Dedifferentiated amniotic fluid mesenchymal stem cell (primary cell): ENCODE measurements around the gene CFAP20DC.
"Not testable (repeated sequence)": the region's sequence is repeated elsewhere in the genome, so short reads cannot be mapped to it uniquely, and the experiment has no call there.

Experiments used
- DNase-seq: peaks from one replicate; pipeline ENCODE4 v3.0.0-alpha.2; 2016; ENCODE audit errors: extremely low spot score

Gene CFAP20DC

DNA sequence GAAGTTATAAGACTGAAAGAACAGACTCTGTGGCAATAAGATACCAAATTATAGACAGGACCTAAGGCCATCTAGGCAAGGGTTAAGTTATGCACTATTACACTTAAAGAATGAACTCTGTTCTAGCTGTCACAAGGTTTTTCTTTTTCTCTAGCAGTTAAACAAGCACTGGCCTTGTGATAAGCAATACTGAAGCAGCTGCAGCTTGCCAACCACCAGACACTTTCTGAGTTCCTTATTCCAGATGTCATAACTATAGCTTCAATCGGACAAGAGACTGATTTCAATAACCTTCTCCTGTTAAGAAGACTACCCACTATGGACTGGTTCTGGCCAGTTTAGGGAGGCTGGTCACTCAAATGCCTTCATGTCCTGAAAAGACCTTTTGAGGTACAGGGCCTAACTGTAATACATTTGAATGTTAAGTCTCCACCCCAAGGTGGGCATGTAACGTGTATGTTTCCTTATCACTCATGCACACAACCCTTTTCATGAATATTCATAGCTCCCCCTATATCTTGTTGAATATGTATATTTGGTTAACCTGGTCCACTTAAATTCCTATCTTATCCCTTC, 85.8 kb downstream of the CFAP20DC start:
- no peak for DNase-seq

DNA sequence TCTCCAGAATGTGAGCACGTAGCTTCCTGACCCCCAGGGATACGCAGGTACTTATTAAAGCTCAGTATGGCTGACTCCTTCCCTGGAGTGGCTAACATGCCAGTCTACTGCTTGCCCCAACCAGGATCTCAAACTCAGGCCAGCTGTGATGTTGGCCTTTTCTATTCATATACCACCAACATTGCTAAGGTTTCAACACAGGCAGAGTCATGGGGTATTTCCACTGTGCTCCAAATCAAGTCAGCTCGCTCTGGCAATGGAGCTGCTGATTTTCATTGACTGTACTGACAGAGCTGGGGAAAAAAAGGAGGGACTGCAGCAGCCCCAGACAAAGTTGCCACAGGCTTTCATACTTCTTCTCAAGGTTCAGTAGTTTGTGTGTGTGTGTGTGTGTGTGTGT, 87.0 kb downstream of the CFAP20DC start:
- DNase-seq, result no peak

DNA sequence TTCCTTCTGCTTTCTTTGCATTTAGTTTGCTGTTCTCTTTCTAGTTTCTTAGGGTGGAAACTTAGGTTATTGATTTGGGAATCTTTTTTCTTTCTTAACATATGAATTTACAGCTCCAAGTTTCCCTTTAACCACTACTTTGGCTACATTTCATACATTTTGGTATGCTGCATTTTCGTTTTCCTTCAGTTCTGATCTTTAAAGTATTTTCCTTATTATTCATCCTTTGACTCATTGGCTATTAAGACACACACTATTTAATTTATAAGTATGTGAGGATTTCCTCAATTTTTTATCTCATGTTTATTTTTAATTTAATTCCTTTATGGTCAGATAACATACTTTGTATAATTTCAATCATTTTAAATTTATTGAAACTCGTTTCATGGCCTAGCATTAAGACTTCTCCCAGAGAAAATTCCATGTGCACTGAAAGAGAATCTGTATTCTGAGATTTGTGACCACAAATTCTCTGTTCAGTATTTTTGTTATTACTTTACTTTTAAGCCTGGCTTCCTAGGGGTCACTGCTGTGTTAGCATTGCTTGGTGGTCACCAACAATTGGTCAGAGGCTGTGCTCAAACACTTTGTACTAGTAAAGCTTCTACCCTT, 87.7 kb downstream of the CFAP20DC start:
- DNase-seq, result no peak

DNA sequence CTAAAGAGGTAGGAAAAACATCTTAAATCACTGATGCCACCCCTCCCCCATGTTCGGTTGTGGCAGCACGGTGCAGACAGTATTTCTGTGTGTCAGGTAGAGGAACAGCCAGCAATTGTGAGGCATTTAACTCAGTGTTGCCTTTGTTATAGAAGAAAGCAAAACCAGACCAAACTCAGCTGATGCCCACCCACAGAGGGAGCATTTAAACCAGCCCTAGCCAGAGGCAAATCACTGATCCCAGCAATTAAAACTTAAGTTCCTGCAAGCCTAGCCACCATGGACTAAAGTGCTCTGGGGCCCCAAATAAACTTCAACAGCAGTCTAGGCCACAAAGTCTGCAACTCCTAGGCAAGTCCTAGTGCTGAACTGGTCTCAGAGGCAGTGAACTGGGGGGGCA, 94.5 kb downstream of the CFAP20DC start:
- no peak for DNase-seq

DNA sequence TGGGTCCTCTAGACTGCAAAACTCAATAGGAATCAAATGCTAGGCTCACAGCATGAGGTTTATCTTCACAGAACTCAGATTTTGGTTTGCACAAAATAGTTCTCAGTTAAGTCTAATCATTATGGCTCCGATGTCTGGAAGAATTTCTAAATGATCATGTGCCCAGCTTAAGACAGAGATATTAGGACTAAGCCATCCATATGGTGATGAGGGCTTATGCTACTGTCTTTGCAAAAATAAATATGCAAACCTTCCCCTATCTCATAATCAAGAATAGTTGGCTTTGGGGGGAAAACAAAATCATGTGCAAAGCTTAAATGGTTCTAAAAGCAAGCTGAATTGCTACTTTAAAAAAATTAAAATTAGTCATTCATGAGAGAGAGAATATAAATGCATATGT, 96.5 kb downstream of the CFAP20DC start:
- DNase-seq, result no peak

DNA sequence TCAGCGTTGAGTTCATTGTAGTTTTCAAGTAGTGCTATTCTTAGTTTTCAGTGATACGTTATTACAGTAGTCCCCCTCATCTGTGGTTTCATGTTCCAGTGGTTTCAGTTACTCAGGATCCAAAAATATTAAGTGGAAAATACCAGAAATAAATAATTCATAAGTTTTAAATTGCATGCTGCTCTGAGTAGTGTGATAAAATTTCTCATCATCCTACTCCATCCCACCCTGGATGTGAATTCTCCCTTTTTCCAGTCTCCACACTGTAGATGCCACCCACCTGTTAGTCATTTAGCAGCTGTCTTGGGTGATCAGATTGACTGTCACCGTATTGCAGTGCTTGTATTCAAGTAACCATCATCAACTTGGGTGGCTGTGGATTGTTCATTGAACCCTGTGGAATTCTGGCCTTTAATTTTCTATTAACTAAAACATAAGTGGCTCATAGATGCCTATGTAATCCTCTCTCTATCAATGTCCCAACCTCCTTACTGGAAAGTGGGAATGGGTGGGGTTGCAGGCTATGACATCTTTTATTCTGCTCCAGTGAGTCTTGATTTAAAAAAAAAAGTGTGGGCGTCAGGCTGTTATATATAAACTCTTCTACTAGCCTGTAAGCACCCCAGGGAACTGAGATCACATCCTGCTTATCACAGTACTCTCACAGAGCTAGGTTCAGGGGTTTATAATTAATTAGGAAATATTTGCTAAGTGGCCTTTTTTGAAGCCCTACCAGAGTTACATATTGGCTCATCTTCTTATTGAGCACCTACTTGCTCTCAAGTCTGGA, 97.5 kb downstream of the CFAP20DC start:
- no peak for DNase-seq

DNA sequence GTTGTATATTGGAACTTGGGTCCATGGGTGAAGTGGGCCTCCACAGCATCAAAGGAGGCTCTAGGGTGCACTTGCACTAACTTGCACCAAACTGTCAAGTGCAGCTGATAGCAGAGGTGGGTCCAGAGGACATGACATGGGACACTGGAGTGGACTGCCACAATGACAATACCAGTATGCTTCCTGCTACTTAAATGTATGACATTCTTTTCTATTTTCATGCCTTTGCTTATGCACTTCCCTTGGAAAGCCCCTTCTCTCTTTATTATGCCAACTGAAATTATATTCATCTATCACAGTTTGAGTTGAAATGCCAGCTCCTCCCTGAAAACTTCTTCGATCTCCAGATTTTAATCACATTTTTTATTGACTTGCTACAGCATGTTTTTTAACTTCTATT, 101.8 kb downstream of the CFAP20DC start:
- DNase-seq, result no peak

DNA sequence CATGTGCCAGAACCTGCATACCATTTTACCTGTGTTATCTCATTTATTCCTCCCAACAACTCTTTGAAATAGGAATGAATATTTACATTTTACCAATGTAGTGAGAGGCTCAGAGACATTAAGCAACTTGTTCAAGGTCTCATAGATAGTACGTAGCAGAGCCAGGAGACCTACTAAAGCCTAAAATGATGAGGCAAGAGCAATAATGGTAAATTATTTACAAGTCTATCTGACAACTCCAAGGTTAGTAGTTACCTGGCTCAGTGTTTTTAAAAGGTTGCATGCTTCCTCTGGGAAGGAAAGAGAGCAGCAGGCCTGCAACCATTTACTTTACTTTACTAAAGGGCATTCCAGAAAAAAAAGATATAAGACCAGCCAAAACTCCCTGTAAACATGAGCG, 103.0 kb downstream of the CFAP20DC start:
- no peak for DNase-seq

DNA sequence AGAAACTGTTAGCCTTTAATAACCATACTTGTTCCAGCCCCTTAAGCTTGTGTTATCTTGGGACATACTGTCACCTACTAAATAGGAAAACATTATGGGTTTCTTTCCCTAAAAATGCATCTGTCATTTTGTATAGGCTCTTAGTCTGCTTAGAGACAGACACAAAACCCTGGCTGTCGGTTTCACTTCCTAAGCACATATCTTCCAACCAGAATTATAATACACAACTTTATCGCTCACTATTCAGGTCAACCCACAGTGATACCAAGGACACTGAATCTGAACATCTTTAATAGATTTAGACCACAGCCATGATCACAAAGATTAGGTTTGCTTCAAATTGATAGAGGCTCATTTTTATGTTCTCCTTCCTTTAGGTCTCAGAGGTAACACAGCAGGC, 111.8 kb downstream of the CFAP20DC start:
- DNase-seq, result no peak

DNA sequence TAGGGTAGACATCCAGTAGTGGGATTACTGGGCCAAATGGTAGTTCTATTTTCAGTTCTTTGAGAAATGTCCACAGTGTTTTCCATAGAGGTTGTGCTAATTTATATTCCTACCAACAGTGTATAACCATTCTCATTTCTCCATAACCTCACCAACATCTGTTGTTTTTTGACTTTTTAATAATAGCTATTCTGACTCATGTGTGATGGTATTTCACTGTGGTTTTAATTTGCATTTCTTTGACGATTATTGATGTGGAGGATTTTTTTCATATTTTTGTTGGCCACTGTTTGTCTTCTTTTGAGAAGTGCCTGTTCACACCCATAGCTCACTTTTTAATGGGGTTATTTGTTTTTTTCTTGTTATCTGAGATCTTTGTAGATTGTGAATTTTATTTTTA, 125.2 kb downstream of the CFAP20DC start:
- no peak for DNase-seq

DNA sequence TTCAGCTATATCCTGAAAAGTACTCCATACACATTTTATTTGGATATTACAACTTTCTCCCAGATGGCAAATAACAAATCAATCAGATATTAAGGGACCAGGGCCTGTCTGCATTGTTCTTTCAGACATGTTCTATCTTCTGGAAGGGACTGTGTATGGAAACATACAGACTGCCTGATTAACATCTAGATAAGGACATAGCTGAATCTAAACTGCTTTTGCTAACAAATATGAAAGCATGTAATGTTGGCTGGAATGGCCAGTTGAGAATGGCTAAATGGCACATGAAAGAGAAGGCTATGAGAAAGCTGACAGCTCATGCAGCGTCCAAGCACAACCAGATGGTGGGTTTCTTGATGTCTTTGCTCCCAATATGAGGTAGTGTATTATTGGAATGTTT, 149.4 kb downstream of the CFAP20DC start:
- DNase-seq, result no peak

DNA sequence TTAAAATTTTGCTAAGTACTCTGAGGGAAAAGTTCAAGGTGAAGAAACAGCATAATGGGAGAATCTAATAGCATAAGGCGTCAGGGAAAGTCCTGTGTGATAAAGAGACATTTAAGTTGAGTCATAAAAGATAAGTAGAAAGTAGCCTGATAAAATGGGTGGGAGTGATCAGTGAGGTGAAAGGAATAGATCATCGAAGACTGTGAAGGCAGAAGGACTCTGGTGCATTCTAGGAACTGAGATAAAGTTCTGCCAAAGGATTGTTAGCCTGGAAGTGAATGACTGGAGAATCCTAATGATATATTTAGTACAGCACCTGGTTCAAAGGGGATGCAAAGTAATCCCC, 149.9 kb downstream of the CFAP20DC start:
- no peak for DNase-seq

DNA sequence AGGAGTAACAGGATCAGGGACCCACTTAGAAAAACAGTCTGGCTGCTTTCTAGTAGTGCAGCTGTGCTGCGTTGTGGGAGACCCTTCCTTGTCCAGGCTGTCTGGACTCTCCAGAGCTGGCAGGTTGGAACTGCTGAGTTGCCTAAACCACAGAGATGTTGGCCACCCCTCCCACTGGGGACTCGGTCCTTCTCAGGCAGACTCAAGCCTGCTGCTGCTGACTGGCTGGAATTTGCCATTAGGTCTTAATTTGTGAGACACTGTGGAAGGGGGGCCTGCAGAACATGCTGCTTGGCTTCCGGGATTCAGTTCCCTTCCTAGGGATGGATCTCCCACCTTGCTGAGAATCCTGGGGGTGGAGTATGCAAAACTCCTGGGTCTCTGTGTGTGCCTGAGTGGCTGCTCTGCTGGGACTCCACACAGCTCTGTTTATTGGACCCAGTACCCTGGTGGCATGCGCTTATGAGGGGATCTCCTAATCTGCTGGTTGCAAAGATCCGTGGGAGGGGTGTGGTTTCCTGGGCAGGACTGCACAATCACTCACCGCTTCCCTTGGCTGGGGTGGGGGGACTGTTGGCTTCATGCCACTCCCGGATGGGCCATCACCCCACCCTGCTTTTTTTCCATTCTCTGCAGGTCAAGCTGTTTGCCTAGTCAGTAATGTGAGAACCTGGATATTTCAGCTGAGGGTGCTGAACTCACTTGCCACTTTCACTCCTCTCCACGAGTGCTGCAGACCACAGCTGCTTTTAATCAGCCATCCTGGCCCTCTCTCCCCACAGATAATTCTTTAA, 150.5 kb downstream of the CFAP20DC start:
- DNase-seq, result no peak

DNA sequence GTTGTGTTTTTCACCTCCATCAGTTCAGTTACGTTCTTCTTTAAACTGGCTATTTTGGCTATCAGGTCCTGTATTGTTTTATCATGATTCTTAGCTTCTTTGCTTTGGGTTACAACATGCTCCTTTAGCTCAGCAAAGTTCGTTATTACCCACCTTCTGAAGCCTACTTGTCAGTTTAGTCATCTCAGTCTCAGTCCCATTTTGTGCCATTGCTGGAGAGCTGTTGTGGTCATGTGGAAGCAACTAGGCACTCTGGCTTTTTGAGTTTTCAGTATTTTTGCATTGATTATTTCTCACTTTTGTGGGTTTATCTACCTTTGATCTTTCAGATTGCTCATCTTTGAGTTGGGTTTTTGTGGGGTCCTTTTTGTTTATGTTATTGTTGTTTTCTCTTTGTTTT, 151.3 kb downstream of the CFAP20DC start:
- DNase-seq, result no peak

DNA sequence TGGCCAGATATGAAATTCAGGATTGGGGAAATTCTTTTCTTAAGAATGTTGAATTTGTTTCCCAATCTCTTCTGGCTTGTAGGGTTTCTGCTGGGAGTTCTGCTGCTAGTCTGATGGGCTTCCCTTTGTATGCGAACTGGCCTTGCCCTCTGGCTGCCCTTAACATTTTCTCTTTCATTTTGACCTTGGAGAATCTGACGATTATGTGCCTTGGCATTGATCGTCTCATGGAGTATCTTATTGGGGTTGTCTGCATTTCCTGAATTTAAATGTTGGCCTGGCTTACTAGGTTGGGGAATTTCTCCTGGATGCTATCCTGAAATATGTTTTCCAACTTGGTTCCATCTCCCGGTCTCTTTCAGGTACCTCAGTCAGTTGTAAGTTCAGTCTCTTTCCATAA, 152.2 kb downstream of the CFAP20DC start:
- DNase-seq, result no peak

DNA sequence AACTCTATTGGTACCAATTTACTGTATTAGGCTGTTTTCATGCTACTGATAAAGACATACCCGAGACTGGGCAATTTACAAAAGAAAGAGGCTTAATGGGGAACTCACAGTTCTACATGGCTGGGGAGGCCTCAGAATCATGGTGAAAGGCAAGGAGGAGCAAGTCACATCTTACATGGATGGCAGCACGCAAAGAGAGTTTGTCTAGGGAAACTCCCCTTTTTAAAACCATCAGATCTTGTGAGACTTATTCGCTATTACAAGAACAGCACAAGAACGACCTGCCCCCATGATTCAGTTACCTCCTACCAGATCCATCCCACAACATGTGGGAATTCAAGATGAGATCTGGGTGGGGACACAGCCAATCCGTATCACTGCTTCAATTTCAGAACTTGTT, 154.1 kb downstream of the CFAP20DC start:
- not testable (repeated sequence) for DNase-seq

DNA sequence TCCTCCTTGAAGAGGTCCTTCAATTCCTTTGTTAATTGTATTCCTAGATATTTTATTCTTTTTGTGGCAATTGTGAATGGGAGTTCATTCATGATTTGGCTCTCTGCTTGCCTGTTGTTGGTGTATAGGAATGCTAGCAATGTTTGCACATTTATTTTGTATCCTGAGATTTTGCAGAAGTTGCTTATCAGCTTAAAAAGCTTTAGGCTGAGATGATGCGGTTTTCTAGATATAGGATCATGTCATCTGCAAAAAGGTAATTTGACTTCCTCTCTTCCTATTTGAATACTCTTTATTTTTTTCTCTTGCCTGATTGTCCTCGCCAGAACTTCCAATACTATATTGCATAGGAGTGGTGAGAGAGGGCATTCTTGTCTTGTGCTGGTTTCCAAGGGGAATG, 157.3 kb downstream of the CFAP20DC start:
- DNase-seq, result not testable (repeated sequence)

DNA sequence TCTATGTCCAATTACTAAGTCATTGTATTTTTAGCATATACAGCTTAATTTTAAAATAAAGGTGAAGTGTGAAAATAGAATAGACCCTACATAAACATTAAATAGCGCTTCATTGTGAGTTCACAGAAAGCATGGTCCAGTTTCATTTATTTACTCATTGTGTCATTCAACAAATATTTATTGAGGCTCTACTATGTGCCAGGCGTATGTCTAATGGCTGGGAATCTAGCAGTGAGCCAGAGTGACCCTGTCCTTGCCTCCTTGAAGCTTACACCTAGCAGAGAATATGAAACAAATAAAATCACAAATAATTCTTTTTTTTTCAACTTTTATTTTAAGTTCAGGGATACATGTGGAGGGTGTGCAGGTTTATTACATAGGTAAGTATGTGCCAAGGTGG, 161.7 kb downstream of the CFAP20DC start:
- no peak for DNase-seq

DNA sequence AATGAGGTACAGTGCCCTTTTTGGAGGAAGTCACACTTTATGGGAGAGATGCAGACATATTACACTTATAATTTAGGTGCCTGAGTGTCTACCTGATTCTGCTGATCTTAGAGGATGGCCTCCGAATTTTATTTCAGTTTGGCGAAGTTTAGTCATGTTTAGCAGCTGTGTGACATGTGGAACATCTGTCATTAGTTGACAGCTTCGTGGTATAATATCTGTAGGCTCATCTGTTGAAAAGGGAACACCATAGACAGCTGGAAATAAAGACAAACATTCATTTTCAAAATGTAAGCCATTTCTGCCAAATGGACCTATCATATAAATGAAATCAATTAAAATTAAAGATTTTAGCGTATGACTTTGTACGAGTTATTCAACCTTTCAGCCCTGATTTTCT, 165.4 kb downstream of the CFAP20DC start:
- no peak for DNase-seq

DNA sequence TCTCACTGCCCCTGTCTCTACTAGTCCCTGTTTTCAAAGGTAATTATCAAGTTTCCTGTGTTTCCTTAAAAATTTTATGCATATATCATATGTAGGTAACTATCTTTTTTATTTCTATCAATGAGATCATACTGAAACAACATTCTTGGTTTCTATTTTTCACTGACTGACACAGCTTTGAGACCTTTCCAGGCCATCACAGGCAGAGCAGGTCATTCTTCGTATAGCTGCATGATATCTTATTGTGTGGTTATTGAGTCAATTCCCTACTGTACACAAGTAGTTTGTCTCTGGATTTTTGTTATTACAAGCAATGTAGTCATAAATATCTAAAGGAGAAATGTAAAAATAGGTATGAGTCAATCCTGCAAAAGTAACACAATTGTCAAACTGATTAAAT, 169.6 kb downstream of the CFAP20DC start:
- DNase-seq, result no peak

DNA sequence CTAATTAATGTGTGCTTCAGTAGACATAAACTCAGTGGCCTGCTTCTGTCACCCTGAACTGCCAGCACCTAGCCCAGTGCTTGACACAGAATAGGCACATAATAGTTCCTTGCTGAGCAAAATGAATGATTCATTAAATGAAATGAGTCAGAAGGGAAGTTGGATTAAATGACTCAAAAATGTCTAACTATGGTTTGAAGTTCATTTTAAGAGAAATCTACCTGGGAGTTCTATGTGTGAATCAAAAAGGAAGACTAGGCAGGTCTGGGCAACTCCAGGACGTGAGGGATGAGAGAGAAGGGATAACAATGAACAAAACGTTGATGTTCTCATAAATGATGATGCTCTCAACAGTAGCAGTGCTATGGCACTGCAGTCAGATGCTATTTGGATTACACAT, 175.0 kb downstream of the CFAP20DC start:
- no peak for DNase-seq

DNA sequence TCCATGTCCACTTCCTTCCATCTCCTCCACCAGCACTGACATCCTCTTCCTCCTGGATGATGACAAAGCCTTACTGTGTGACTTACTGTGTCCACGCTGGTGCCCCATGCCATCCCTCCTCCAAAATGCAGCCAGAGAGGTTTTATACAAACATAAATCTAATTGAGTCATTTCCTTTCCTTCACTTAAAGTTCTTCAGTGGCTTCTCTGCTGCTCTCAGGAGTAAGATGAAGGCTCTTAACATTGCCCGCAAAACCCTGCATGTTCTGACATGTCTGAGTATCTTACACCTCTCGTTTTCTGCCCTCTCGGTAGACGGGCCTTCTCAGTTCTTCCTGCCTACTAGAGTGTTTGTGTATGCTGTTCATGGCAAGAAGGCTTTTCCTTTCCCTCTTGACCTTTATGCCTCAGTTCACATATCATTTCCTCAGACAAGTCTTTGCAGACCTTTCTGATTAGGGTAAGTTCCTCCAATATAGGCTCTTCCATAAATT, 175.5 kb downstream of the CFAP20DC start:
- no peak for DNase-seq
